Hematopoietic multipotent progenitor cell treated with erythropoietin and hydrocortisone succinate and interleukin-3 and kit ligand, for 15 days (in vitro differentiated cells): ENCODE data around the gene ROBO2.

Source experiments
- DNase-seq: peaks from one replicate; pipeline ENCODE4 v3.0.0-alpha.2; 2015; ENCODE audit warnings: low spot score

ROBO2 gene

DNA sequence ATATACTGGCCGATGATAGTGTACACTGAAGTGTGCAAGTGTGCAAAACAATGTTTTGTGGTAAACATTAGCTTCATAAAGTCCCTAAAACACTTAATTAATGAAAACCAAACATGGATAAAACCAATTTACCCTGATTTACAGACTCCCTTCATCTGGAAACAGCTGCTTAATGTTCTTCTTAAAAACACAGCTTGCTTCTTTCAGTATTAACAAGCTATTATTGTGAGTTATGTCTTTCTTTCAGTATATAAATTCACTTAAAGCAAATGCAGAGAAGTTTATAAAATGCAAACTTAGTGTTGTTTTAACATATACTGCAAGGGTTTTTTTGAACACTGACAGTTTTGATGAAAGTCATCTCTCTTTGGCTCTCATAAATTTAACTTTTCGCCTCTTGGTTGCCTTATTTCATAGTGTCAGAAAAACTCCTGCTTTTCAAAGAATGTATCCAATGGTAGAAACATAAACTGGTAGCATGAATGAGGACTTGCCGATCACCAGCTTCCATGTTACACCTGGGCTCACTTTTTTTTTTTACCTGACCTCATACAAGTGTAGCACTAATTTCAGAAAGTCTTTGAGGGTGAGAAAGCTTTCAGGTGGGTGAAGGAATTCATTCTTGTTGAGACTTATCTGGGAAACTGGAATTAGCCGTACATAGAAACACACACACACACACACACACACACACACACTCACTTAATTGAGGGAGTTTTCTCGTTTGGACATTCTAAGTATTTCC, 532.2 kb downstream of the ROBO2 start:
- DNase-seq = no peak

DNA sequence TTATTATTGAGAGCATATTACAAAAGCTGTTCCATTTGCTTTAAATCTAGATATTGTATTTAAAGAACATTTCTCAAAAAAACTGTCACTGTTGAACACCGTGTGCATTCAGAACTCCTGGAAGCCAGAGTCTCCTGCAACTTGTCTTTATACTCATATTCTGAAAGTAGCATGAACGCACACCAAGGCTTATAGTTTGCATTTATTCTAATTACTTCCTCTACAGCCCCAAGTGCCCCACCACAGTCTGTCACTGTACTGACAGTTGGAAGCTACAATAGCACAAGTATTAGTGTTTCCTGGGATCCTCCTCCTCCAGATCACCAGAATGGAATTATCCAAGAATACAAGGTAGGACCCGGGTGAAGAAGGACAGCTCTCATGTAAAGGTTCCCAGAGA, 537.4 kb downstream of the ROBO2 start:
- DNase-seq = no peak

DNA sequence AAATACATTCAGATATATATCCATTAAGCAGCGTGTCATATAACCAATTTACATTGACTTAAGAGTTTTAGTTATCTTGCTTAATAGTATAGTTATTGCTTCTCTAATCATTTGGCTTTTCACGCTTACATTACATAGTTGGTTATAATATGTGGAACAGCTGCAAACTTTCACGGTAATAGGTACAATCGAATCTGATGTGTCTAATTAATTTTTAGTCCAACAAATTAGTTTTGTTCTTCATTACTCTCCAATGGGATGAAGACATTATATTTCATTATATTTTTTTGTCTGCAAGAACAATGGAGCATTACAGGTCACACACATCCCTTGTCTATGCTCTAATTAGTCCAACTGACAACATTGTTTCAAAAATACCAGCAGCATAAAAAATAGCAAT, 546.3 kb downstream of the ROBO2 start:
- DNase-seq = no peak

DNA sequence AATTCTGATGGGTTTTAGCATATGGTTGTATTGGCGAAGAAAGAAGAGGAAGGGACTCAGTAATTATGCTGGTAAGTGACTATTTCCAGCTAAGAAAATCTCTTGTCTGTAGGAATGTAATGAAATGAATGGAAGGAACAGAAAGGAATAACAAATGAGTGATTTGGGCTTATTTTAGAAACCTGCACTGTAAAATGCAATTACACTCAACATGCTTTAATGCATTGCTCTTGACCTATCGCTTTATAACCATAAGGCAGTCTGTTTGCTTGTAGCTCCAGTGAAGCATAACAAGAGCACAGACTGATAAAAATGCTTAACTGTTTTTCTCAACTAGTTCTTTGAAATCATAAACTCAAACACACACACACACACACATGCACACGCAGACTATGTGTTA, 549.0 kb downstream of the ROBO2 start:
- DNase-seq = no peak

DNA sequence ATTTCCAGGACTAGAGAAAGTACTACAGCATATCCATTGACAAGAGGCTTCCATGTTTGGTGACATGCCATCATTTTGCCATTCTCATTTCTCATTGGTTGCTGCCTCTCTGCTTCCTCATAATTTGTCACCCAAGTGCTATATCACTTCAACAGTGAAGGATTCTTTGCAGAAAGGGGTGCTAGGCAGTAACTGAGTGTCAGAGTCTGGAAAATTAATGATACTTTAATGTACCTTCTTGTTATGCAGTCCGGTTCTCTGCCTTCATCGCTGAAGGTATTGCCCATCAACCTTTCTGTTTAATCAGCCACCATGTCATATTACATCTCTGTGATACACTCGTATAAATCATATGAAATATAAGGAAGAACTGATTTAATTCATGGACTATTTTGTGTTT, 550.3 kb downstream of the ROBO2 start:
- DNase-seq = no peak

DNA sequence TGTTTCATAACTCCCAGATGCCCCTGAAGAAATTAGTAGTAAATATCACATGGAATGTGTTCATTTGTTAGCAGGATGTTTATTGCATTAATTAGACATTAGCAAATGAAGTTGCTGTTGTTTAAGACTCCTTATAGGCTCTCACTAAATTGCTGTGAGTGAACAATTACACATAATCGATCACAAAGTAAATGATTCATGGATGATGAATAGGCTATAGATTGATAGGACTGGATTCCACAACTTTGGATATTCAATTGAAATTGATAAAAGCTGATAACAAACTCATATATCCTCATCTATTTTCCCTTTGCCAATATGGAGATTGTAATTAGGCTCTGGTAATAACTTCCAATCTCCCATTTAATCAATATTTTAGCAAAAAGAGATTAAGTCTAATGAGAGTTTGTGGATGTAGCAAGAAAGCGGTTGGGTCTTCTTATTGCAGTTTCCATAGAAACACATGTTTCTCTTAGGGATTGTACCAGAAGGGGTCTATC, 555.5 kb downstream of the ROBO2 start:
- DNase-seq = no peak

DNA sequence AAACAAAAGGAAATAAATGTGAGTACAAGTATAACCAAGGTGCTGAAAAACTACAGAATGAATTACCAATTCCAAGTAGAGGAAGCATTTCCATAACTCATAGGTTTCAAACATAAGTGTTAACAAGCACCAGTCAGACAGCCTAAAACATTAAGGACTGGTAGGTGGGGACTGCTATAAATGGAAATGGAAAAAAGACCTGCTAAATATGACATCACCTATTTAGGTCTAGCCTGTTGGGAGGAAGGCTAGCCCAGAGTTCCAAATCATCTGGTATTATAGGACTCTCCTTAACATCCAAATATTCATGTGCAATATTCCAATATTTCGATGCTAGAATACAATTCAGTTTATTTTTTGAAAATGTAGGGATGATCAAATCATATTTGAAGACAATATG, 560.0 kb downstream of the ROBO2 start:
- DNase-seq = no peak

DNA sequence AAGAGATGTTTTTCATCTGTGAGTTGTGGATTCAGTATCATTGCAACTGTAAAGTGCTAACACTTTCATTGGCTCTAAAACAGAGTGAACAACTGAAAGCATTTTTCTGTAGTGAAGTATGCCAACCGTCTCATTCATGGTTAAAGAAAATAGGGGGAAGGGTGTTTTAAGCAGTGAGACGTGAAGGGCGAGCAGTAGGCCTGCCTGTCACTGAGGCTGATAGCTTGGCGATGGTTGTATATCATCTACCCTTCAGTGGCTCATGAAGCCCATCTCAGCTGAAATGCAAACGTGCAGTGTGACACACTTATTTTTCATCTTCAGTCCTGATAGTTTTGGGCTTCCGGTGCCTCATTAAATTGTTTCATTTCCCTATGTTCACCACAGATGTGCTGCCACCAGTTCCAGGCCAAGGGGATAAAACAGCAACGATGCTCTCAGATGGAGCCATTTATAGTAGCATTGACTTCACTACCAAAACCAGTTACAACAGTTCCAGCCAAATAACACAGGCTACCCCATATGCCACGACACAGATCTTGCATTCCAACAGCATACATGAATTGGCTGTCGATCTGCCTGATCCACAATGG, 562.0 kb downstream of the ROBO2 start:
- DNase-seq = no peak

DNA sequence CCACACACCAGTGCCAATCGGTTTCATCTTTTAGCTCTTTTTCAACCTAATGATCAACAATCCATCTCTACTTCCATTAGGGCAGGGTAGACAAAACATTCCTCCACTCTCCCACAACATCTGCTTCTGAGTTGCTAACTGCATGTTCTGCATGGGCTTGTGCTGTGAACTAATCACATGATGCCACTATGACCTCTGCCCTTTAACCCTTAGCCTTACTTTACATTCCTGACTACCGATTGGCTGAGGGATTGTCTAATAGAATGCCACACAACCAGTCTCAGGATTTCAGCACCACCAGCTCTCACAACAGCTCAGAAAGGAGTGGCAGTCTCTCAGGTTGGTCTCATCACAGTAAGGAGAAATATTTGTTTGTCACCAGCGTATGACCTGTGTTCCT, 562.8 kb downstream of the ROBO2 start:
- no peak for DNase-seq

DNA sequence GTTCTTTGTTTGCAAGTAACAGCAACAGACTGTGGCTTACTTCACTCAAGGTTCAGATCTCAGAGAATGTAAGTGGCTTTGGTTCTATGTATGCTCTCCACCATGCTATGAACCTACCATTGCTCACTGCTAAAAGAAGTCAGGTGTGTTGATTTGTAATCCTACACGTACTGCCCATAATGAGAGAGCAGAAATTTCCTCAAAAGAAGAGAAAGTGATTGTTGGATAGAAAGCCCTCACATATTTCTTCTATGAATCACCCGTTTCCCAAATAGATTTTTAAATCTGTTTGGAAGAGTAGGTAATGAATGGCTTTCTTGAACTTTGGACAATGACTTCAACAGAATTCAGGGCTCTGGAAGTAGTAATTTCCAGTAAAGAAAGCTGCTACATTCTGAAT, 565.4 kb downstream of the ROBO2 start:
- no peak for DNase-seq

DNA sequence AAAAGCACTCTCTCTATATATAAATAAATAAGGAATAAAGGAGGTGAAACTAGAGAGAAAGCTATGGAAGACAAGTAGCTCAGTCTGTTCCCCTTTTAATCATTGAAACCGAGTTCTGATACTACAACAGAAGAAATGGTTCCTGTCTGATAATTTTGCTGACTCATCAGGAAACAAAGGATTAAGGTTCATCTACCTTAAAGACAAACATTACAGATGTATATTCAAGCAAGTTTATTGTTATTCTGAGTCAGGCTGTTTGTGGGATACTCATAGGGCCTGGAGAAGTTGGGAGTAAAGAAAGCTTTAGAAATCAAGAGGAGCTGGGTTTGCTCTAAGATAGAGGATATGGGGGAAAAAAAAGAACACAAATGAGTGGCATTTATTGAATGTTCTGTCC, 566.0 kb downstream of the ROBO2 start:
- DNase-seq = no peak

DNA sequence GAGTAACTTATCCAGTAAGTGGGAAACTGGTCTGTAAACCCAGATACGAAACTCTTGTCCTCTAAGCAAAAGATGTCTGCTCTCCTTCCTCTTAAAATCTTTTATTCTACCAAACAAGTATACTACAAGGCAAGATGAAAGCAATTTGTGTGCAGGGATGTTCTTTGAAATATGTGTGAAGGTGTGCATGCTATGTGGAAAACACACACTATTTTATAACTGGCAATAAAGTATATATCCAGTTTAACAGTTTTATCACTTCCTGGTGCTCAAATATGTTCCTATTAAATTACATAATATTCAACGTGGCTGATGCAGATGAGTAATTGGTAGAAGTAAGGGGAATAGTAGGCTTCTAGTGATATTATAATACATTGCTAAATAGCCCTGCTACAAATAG, 566.5 kb downstream of the ROBO2 start:
- no peak for DNase-seq

DNA sequence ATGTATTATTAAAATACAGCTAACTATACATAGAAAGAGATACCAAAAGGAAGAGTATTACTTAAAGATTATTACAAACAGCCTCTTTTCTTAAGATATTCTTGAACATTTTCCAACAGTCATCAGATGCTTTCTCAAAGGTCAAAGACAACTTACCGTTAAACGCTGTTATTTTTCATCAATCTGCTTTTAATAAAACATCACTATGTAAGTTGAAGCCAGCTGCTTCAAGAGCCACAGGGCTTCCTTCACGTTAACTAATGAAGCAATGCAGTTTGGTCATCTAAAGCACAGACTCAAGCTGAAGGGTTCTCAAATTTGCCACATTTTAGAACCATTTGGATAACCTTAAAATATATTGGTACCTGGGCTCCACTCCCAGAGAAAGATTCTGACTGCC, 578.8 kb downstream of the ROBO2 start:
- no peak for DNase-seq

DNA sequence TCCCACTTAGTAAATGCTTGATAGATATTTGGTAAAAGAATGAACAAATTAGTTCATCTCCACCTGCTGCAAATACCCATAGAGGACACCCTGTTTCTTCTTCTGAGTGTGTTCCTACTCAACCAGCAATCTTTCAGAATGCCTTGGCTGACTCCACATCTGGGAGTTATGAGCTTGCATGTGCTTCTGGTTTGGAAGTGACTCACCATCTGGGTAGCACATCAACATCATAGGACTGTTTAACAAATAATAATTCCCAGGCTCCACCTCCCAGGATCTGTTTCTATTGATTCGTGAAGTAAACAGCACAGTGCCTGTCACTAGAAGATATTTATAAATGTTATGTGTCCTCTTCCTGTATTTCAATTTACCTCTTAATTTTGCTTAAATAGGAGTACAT, 580.1 kb downstream of the ROBO2 start:
- DNase-seq = no peak

DNA sequence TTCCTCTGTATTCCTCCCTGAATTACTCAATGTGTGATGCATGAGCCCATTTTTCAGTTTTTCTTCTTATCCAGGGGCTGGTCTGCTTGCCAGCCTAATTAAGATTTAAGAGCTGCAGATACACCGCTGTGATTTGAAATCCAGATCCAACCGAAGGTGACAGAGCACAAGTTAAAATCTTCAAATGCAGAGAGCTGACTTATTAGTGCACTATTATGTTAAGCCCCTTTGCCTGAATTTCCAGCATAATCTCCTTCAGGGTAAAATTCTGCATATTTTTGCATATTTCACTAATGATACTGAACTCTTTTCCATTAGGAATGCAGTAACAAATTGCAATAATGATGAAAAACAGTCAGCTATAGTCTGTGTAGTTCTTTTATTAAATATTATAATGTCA, 583.6 kb downstream of the ROBO2 start:
- DNase-seq = no peak

DNA sequence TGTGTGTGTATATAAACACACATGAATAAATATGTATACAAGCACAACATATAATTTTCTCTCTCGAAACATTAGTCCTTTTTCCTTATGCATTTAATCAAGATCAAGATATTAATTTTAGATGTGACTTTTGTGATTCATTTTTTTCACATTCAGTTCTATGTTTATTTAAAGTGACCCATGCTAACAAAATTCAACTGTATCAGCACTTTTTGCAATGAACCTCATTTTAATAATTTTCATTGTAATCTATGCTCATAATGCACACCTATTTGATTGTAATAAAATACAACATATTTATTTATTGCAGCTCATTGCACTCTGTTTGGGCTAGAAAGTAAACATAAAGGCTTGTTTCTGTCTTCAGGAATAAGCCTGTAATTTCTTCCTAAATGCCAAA, 586.3 kb downstream of the ROBO2 start:
- DNase-seq = no peak

DNA sequence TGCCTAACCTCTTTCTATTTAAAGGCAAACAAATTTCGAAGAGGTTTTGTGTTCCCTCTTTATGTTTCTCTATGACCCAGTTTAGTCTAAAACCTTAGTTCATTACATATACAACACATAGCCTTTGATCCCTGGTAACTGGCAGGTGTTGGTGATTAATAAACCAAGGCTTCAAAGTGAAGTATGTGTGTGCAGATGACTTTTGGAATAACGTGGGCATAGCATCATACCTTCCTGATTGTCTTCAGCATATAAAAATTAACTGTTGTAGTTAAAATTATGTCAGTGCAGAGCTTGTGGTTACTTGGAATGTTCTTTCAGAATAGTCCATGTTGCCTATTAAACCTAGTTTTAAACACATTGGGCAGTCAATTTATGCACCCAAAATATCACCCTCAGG, 608.3 kb downstream of the ROBO2 start:
- no peak for DNase-seq

DNA sequence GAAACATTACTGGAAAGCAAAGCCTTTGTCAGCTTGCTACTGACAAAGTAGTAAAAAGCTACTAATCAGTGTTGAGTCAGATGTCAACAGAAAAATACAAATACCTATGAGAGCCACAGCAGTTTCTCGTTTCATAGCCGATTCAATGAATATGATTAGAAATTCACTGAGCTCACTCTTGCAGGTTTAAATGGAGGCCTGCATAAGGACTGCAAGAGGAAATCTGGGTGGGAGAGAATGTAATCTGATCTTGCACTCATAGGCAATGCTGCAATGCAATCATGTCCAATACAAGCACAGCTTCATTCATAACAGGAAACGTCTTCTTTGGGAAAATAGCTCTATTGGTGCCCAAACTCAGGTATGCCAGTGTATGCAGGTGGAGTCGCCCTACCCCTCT, 608.8 kb downstream of the ROBO2 start:
- no peak for DNase-seq

DNA sequence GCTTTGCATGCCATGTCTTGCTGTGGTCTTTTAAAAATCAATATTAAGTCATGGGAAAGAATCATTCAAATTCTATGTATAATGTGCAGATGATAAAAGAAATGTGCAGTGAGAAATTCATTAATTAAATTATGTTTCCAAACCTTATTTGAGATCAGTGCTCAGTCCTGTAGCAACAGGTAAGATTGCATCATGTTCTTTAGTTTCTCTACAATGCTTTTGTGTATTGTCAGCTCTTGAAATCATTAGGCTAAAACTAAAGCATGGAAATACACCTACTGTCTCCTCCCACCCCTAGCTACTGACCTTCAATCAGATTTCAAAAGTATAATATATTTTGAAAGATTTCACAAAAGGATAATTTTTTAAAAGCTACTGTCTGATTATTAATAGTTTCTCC, 612.7 kb downstream of the ROBO2 start:
- no peak for DNase-seq

DNA sequence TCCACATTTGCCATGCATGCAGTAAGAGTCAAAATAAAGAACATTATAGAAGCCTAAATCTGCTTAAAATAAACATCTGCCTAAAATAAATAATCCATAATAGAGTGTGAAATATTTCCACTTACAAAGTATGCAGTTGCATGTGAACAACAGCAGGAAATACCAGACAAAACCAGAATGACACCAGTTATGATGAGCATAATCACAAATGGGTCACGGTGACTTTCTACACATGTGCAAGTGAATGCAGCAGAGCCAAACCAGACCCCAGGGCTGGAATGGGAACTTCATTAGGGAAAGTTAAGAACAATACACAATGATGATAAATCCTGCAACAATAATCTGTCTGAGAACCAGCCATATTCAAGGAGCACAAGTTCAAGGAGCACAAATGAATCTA, 615.5 kb downstream of the ROBO2 start:
- DNase-seq = no peak

DNA sequence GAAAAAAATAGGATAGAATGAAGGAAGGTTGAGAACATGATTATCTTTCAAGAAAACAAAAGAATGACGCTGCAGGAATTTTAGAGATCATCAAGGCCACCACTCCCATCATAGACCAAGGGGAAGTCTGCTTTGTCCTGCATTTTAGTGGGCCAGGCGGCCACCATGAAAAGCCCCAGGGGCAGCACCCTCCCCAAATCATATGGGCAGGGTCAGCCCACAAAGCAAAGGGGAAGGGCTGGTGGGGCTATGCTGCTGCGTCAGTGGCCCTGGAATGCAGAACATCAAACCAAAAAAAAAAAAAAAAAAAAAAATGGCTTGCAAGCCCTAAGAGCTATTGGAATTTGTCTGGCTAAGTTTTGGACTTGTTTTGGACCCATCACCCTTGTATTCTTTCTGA, 620.8 kb downstream of the ROBO2 start:
- no peak for DNase-seq

DNA sequence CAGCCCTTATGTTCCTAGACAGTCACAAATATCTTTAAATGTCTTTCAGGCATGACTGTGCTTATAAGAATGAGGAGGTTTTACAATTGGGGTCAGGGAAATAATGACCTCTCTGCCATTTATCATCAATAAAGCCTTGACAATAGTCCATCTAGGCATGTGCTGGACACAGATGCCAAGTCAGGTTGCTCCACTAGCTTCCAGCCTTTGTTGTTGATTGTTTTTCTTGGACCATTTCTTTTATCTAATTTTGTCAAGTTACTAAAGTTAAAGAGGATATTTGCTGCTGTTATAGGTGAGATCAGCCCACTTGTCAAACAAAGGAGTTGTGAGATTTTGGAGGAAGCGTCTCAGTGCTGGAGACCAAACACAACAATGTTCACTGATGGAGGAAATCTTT, 628.0 kb downstream of the ROBO2 start:
- no peak for DNase-seq

DNA sequence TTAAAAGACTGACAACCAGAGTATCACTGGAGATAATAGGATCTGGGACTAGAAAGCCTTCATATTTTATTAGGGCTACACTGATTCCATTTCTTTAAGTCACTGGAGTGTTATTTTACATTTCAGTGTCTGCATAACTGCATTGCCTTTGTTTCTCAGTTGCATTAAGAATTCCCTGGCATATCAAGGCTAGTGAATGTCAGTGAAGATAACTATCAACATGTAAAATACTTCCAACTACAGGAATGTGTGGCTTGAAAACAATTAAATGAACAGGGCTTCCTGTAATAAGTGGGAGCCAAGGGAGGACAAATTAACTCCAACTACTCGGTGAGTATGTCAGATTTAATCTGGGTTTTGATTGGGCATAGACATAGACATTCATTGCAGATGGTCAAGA, 628.5 kb downstream of the ROBO2 start:
- no peak for DNase-seq

DNA sequence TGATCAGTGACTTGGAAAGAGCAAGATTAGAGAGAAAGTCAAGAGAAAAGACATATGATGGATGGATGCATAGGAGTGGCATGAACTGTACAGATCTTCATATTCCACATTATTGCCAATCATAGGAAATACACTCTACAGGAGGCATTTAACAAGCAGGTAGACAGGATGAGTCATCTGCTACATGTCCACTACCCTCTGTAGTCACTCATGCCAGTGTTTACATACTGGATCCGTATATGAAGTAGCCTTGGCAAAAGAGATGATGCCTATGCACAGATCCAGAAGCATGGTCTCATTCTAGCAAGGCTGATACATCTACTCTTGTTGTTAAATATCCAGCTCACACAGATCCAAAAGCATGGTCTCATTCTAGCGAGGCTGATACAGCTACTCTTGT, 632.1 kb downstream of the ROBO2 start:
- no peak for DNase-seq
